Head of caudate nucleus (tissue), 42 donors: ENCODE results near the gene MAML2.
"Not testable (repeated sequence)": the region's sequence is repeated elsewhere in the genome, so short reads cannot be mapped to it uniquely, and the experiment has no call there.

Experiments used
- DNase-seq, 42 donors: peaks; one replicate each; pipeline versions ENCODE4 v3.0.0 to v3.0.0-alpha.2; 2020 to 2021; ENCODE audit warnings: mixed read lengths in 7 of 42
- intact Hi-C: fragments of 100-400 bp; cut with DNase I; formaldehyde crosslinking; loops from one replicate; pipeline ENCODE4 v1.15.0; 2022

MAML2 gene

GRCh38 chr11:96279018-96279895, 63.7 kb downstream of the MAML2 start:
- intact Hi-C loops, result no loop called here
- DNase-seq, result peak in 15 of 42 donors; percentile 9 to 63 (median 31)

- DNase-seq, result no peak
- intact Hi-C loops, result no loop called here
Observed at GRCh38 chr11:96278039-96278897, 64.7 kb downstream of the MAML2 start.

- intact Hi-C loops, result no loop called here
- no peak for DNase-seq
Observed at GRCh38 chr11:96277696-96278038, 65.3 kb downstream of the MAML2 start.

GRCh38 chr11:96276836-96277235, 66.2 kb downstream of the MAML2 start:
- no peak for DNase-seq
- intact Hi-C loops, result no loop called here

GRCh38 chr11:96275801-96276594, 67.0 kb downstream of the MAML2 start:
- no peak for DNase-seq
- intact Hi-C loops, result no loop called here

GRCh38 chr11:96273507-96273906, 69.5 kb downstream of the MAML2 start:
- intact Hi-C loops, result no loop called here
- no peak for DNase-seq

- DNase-seq, result no peak
- intact Hi-C loops, result no loop called here
Observed at GRCh38 chr11:96272529-96273222, 70.3 kb downstream of the MAML2 start.

GRCh38 chr11:96271777-96272176, 71.2 kb downstream of the MAML2 start:
- intact Hi-C loops, result no loop called here
- no peak for DNase-seq

- DNase-seq, intact Hi-C loops: not testable (repeated sequence)
Observed at GRCh38 chr11:96271352-96271751, 71.6 kb downstream of the MAML2 start.

GRCh38 chr11:96268527-96268926, 74.5 kb downstream of the MAML2 start:
- DNase-seq, result not testable (repeated sequence)
- intact Hi-C loops, result loop anchor here (10.0 kb wide), 1 partner anchor 66 kb away; no protein-coding TSS in a partner anchor

GRCh38 chr11:96267496-96268032, 75.4 kb downstream of the MAML2 start:
- no peak for DNase-seq
- intact Hi-C loops, result loop anchor here (10.0 kb wide), 1 partner anchor 67 kb away; no protein-coding TSS in a partner anchor

GRCh38 chr11:96267001-96267495, 75.9 kb downstream of the MAML2 start:
- DNase-seq, result no peak
- intact Hi-C loops, result loop anchor here (10.0 kb wide), 1 partner anchor 68 kb away; no protein-coding TSS in a partner anchor

GRCh38 chr11:96265972-96266371, 77.0 kb downstream of the MAML2 start:
- intact Hi-C loops, result loop anchor here (10.0 kb wide), 1 partner anchor 69 kb away; no protein-coding TSS in a partner anchor
- DNase-seq, result no peak

- DNase-seq, result no peak
- intact Hi-C loops, result loop anchor here (10.0 kb wide), 1 partner anchor 70 kb away; no protein-coding TSS in a partner anchor
Observed at GRCh38 chr11:96265220-96265737, 77.7 kb downstream of the MAML2 start.

- no peak for DNase-seq
- intact Hi-C loops, result loop anchor here (10.0 kb wide), 1 partner anchor 70 kb away; no protein-coding TSS in a partner anchor
Observed at GRCh38 chr11:96264364-96264763, 78.6 kb downstream of the MAML2 start.

- intact Hi-C loops, result loop anchor here (10.0 kb wide), 1 partner anchor 72 kb away; no protein-coding TSS in a partner anchor
Observed at GRCh38 chr11:96263238-96263763, 79.7 kb downstream of the MAML2 start.

GRCh38 chr11:96260532-96260931, 82.5 kb downstream of the MAML2 start:
- intact Hi-C loops, result loop anchor here (10.0 kb wide), 1 partner anchor 74 kb away; no protein-coding TSS in a partner anchor
- DNase-seq, result no peak

More at GRCh38 chr11:96263238-96263763, 79.7 kb downstream of the MAML2 start:
- no peak for DNase-seq
